Hematopoietic multipotent progenitor cell treated with erythropoietin and hydrocortisone succinate and interleukin-3 and kit ligand, for 15 days (in vitro differentiated cells): ENCODE results near the gene BCL3.
"Not testable (repeated sequence)": the region's sequence is repeated elsewhere in the genome, so short reads cannot be mapped to it uniquely, and the experiment has no call there.

Source experiments
- DNase-seq: peaks from one replicate; pipeline ENCODE4 v3.0.0-alpha.2; 2015; ENCODE audit warnings: low spot score

BCL3 gene

DNA sequence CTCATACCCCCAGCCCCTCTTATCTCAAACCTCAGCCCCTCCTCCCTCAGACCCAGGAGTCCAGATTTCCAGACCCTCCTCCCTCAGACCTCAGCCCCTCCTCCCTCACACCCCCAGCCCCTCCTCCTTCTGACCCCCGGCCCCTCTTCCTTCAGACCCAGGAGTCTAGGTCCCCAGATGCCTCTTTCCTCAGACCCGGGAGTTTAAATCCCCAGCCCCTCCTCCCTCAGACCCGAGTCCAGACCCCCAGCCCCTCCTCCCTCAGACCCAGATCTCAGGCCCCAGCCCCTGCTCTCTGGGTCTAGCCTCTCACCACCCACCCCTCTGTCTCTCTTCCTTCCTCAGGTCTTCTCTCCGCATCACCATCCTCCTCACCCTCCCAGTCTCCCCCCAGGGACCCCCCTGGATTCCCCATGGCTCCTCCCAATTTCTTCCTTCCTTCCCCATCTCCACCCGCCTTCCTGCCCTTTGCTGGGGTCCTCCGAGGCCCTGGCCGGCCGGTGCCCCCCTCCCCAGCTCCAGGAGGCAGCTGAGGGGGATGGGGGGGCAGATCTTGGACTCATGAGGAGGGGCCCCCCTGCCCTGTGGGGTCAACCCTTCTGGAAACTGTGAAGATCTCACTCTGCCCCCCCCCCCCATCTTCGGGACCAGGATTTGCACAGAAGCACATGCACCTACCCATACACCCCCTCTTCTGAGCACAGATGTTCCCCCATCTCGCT, 10.7 kb downstream of the BCL3 start:
- DNase-seq: no peak

DNA sequence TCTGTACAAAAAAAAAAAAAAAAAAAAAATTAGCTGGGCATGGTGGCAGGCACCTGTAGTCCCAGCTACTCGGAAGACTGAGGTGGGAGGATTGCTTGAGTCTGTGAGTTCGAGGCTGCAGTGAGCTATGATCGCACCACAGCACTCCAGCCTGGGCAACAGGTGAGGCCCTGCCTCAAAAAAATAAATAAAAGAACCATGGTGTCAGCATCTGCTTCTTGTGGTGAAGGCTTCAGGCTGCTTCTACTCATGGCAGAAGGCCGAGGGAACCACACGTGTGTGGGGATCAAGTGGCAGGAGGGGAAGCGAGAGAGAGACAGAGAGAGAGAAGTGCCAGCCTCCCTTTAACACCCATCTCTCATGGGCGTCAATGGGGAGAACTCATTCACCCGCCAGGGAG, 13.5 kb downstream of the BCL3 start:
- DNase-seq: no peak

- no peak for DNase-seq
Observed at GRCh38 chr19:44765033-44765948, 16.8 kb downstream of the BCL3 start.

- no peak for DNase-seq
Observed at GRCh38 chr19:44765949-44766335, 17.4 kb downstream of the BCL3 start.

GRCh38 chr19:44767295-44768180, 19.0 kb downstream of the BCL3 start:
- DNase-seq: no peak

DNA sequence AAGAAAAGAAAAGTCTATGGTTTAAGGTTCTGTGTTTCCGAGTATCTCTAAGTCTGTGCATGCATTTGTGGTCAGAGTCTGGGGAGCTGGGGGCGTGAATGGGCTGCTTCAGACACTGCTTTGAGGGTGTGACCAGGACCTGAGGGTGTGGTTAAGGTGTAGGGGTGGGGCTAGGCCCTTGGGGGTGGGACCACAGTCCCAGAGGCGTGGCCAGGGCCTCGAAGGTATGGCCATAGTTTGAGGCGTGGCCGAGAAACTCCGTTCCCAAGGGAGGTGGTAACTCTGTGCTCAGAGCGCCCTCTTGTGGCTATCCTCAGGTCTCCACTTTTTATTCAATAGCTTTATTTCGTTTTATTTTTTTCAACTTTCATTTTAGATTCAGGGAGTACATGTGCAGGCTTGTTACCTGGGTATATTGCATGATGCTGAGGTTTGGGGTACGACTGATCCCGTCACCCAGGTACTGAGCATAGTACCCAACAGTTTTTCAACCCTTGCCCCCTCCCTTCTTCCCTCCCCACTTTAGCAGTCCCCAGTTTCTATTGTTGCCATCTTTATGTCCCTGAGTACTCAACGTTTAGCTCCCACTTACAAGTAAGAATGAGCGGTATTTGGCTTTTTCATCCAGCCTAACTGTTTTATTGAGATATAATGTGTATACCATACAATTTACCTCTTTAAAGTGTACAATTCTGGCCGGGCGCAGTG, 22.2 kb downstream of the BCL3 start:
- peak; percentile 87 for DNase-seq

DNA sequence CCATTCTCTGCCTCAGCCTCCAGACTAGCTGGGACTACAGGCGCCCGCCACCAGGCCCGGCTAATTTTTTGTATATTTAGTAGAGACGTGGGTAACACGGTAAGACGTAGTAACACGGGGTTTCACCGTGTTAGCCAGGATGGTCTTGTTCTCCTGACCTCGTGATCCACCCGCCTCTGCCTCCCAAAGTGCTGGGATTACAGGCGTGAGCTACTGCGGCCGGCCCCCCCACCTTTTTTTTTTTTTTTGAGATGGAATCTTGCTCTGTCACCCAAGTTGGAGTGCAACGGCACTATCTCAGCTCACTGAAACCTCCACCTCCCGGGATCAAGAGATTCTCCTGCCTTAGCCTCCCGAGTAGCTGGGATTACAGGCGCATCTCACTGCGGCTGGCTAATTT, 23.6 kb downstream of the BCL3 start:
- DNase-seq: not testable (repeated sequence)

GRCh38 chr19:44772959-44773358, 24.5 kb downstream of the BCL3 start:
- DNase-seq: no peak

- no peak for DNase-seq
Observed at GRCh38 chr19:44775676-44776240, 27.2 kb downstream of the BCL3 start.

GRCh38 chr19:44776402-44777096, 28.0 kb downstream of the BCL3 start:
- DNase-seq: no peak

DNA sequence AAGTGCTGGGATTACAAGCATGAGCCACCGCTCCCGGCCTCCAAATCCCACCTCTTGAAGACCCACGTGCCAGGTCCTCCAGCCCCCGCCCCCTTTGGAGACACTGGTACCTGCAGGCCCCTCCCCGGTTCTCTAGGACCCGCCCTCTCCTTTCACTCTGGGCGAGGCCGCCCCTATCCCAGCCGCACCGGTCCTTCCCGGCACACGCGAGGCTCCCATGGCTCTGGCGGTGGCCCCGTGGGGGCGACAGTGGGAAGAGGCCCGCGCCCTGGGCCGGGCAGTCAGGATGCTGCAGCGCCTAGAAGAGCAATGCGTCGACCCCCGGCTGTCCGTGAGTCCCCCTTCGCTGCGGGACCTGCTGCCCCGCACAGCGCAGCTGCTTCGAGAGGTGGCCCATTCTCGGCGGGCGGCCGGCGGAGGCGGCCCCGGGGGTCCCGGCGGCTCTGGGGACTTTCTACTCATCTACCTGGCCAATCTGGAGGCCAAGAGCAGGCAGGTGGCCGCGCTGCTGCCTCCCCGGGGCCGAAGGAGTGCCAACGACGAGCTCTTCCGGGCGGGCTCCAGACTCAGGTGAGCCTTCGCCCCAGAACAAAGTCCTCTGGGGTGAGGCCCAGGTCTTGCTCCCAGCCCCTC, 29.3 kb downstream of the BCL3 start, which contains the start of gene CBLC:
Gene CBLC (plus strand): TSS at position 176 of the 633 bp plus-strand sequence. CDS start 42 bp downstream, at position 218.
- no peak for DNase-seq

- DNase-seq: no peak
Observed at GRCh38 chr19:44779150-44779549, 30.6 kb downstream of the BCL3 start.

- not testable (repeated sequence) for DNase-seq
Observed at GRCh38 chr19:44781694-44782093, 33.2 kb downstream of the BCL3 start.

- no peak for DNase-seq
Observed at GRCh38 chr19:44782729-44783128, 34.2 kb downstream of the BCL3 start.

- no peak for DNase-seq
Observed at GRCh38 chr19:44783545-44783944, 35.0 kb downstream of the BCL3 start.

DNA sequence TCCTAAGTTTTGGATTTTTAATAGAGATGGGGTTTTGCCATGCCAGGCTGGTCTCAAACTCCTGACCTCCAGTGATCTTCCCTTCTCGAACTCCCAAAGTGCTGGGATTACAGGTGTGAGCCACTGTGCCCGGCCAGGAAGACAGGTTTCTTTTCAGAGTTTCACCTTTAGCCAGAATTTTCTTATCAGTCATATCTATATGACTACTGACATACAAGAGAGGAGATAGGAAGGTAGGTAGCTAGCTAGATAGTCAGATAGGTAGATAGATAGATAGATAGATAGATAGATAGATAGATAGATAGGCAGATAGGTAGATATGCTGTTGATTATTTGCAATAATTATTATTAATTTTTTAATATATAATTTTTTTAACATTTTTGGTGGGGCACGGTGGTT, 36.8 kb downstream of the BCL3 start:
- no peak for DNase-seq

DNA sequence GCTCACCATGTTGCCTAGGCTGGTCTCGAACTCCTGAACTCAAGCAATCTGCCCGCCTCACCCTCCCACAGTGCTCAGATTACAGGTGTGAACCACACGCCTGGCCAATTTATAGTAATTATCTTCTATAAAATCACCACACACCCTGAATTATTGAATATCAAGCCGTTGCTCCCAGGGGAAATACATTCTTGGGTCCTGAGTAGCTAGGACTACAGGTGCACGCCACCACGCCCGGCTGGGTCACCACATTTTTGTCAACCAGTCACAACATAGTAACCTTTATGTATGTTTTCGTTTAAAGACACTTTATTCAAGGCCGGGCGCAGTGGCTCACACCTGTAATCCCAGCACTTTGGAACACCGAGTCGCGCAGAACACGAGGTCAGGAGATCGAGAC, 37.5 kb downstream of the BCL3 start:
- no peak for DNase-seq

GRCh38 chr19:44788971-44789370, 40.5 kb downstream of the BCL3 start:
- no peak for DNase-seq

GRCh38 chr19:44789943-44790483, 41.5 kb downstream of the BCL3 start:
- DNase-seq: no peak

DNA sequence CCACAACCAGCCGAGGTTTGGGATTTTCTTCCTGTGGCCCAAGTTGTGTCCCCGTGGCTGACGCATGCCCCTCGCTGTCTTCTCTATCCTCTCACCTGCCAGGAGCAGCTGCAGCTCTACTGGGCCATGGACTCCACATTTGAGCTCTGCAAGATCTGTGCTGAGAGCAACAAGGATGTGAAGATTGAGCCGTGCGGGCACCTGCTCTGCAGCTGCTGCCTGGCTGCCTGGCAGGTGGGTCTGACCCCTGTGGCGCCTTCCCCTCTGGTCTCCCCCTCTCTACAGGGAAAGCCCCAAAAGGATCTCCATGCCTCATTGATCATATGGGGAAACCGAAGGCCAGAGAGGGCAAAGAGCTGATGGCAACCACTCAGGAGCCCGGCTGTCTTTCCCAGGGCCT, 43.8 kb downstream of the BCL3 start:
- DNase-seq: no peak
